Transverse colon (tissue), 4 donors: ENCODE measurements around the gene ATP6AP1. TPM values are rescaled to one million over a fixed set of nuclear protein-coding genes. Genes with fewer than 3 reads are reported as not detected.
"Not testable (repeated sequence)": the region's sequence is repeated elsewhere in the genome, so short reads cannot be mapped to it uniquely, and the experiment has no call there.

Experiments
- DNase-seq: peaks from one replicate; pipeline ENCODE4 v3.0.0-alpha.2; 2019
- H3K27ac ChIP-seq, 4 donors: fragments of 200-600 bp; sonication (generic); 2 replicates each; pipeline ENCODE4 v1.5.1; 2016 to 2018; ENCODE audit warnings: inconsistent platforms in 4 of 4
- H3K27me3 ChIP-seq: fragments of 200-600 bp; sonication (generic); 2 replicates; pipeline ENCODE4 v1.5.1; 2017; ENCODE audit warnings: inconsistent platforms
- H3K36me3 ChIP-seq, 4 donors: fragments of 200-600 bp; sonication (generic); 2 replicates each; pipeline ENCODE4 v1.5.1; 2017 to 2019; ENCODE audit warnings: inconsistent platforms in 4 of 4
- H3K4me1 ChIP-seq, 4 donors: fragments of 200-600 bp; sonication (generic); 2 replicates each; pipeline ENCODE4 v1.5.1; 2017 to 2020; ENCODE audit warnings: inconsistent platforms in 4 of 4
- H3K4me3 ChIP-seq, 4 donors: fragments of 200-600 bp; sonication (generic); 1 replicate in 1 of 4; 2 replicates in 3 of 4; pipeline versions ENCODE4 v1.5.1 to v1.6.1; 2017 to 2019; ENCODE audit warnings: inconsistent platforms in 4 of 4
- H3K9me3 ChIP-seq, 2 donors: fragments of 200-600 bp; sonication (generic); 2 replicates each; pipeline ENCODE4 v1.5.1; 2017 to 2019; ENCODE audit warnings: inconsistent platforms in 2 of 2
- CTCF ChIP-seq, 5 experiments: fragments of 200-600 bp in 3 of 5; fragments of 450-650 bp in 2 of 5; sonication (generic) in 3 of 5; IDR thresholded peaks; 1 replicate in 2 of 5; 2 replicates in 3 of 5; pipeline ENCODE4 v1.5.1; 2016 to 2017; ENCODE audit warnings: antibody characterized with exemption in 5 of 5, inconsistent platforms in 3 of 5, mild to moderate bottlenecking in 2 of 5, moderate library complexity in 1 of 5
- EP300 ChIP-seq: sonication (generic); formaldehyde crosslinking; IDR thresholded peaks from one replicate; pipeline ENCODE4 v1.6.1; 2017; ENCODE audit warnings: antibody characterized with exemption, low read depth
- POLR2A ChIP-seq: fragments of 450-650 bp; IDR thresholded peaks from one replicate; pipeline ENCODE4 v1.6.1; 2016; ENCODE audit warnings: antibody characterized with exemption, mild to moderate bottlenecking, moderate library complexity
- POLR2AphosphoS5 ChIP-seq, 3 donors: sonication (generic); formaldehyde crosslinking; IDR thresholded peaks; one replicate each; pipeline ENCODE4 v1.6.1; 2016; ENCODE audit warnings: antibody characterized with exemption in 3 of 3
- WGBS, 2 donors: methylation state at CpG; one replicate each; pipeline ENCODE4 v1.1.5; 2018; ENCODE audit warnings: low coverage in 1 of 2; 5-methylcytosine and 5-hydroxymethylcytosine counted together
- in situ Hi-C, 4 donors: fragments of 200-750 bp; cut with MboI; loops; one replicate each; pipeline versions ENCODE4 v1.15.0 to v1.15.1; 2017; ENCODE audit warnings: low sequenced_read_pairs in 3 of 4, low pct_ligation_motif_present in 1 of 4, low pct_unique_long_range_greater_than_20kb in 1 of 4
- intact Hi-C: fragments of 100-400 bp; cut with DNase I; formaldehyde crosslinking; loops from one replicate; pipeline ENCODE4 v1.15.1; 2023; ENCODE audit warnings: low total_unique reads
- total RNA-seq, 4 donors: library from RNA; depleted of rRNA; stranded (reverse); fragments of >200 nt; gene quantifications; one replicate each; pipeline ENCODE4 v1.1.0, GENCODE V29; 2016

Gene ATP6AP1
- total RNA-seq, 4 donors from 2014 or later = 26.5 to 118 (median 61.7) TPM

GRCh38 chrX:154399527-154400368 lies 28.7 kb upstream of the ATP6AP1 start:
- TF ChIP-seq POLR2A (no peak), CTCF (IDR thresholded peaks at IDR 0.05) (no peak), EP300 (no peak), POLR2AphosphoS5 (IDR thresholded peaks at IDR 0.05) (no peak)

GRCh38 chrX:154400369-154400817 lies 28.1 kb upstream of the ATP6AP1 start:
- H3K9me3 ChIP-seq, intact Hi-C loops, DNase-seq, H3K27me3 ChIP-seq: not testable (repeated sequence)
- peaks cover 0 to 10% (median 0%) of the 10 kb centered on the region in 4 donors for H3K36me3 ChIP-seq
- WGBS, 2 donors = 77% methylated on average over 6 of the region's 6 CpGs; no CpG with 5 or more reads in 1 of the 2 donors
- in situ Hi-C loops = loop anchor here in 3 of 4 donors (25.0 kb wide), 1 partner anchor 137 kb away; the partner anchor contains the start of genes G6PD (in 3 of the 3) and IKBKG (in 3 of the 3)
- H3K4me1 ChIP-seq = peaks cover 0 to 20% (median 8%) of the 10 kb centered on the region in 4 donors
- peak overlapping the region in 1 of 4 donors; percentile 84 for H3K4me3 ChIP-seq
- H3K27ac ChIP-seq = peak overlapping the region; percentile 97 to 99 (median 98)

More at GRCh38 chrX:154399527-154400368, 28.7 kb upstream of the ATP6AP1 start:
- Histone ChIP-seq H3K27ac (peak overlapping the region; percentile 97 to 99 (median 98)), H3K27me3 (no peaks in the 10 kb centered on the region), H3K36me3 (peaks cover 0 to 10% (median 0%) of the 10 kb centered on the region in 4 donors), H3K4me3 (peak overlapping the region; percentile 60 to 84 (median 67)), H3K9me3 (no peaks in the 10 kb centered on the region), H3K4me1 (peaks cover 0 to 20% (median 8%) of the 10 kb centered on the region in 4 donors)
- in situ Hi-C loops (loop anchor here in 3 of 4 donors (25.0 kb wide), 1 partner anchor 138 kb away; the partner anchor contains the start of genes G6PD (in 3 of the 3) and IKBKG (in 3 of the 3)), intact Hi-C loops (loop anchor here (5.0 kb wide), 1 partner anchor 47 kb away; no protein-coding TSS in a partner anchor)
- no peak for DNase-seq
- WGBS, 2 donors = 0 to 65% methylated on average over 1 to 14 of the region's 14 CpGs

GRCh38 chrX:154401045-154401799 lies 27.3 kb upstream of the ATP6AP1 start:
- Histone ChIP-seq H3K4me1 (peaks cover 0 to 20% (median 8%) of the 10 kb centered on the region in 4 donors), H3K36me3 (peaks cover 0 to 10% (median 0%) of the 10 kb centered on the region in 4 donors), H3K9me3 (no peaks in the 10 kb centered on the region), H3K27me3 (no peaks in the 10 kb centered on the region), H3K4me3 (no peak overlapping the region), H3K27ac (peak overlapping the region in 1 of 4 donors; percentile 97)
- intact Hi-C loops = no loop called here
- no peak for DNase-seq
- in situ Hi-C loops = loop anchor here in 3 of 4 donors (25.0 kb wide), 1 partner anchor 136 kb away; the partner anchor contains the start of genes G6PD (in 3 of the 3) and IKBKG (in 3 of the 3)
- TF ChIP-seq CTCF (IDR thresholded peaks at IDR 0.05) = no peak
- TF ChIP-seq POLR2AphosphoS5 (IDR thresholded peaks at IDR 0.05) = peak in 1 of 3 donors; percentile 30
- TF ChIP-seq EP300 = no peak
- TF ChIP-seq POLR2A = no peak
- 46% methylated on average over 6 of the region's 6 CpGs; no CpG with 5 or more reads in 1 of the 2 donors for WGBS, 2 donors

- intact Hi-C loops (no loop called here), in situ Hi-C loops (loop anchor here in 3 of 4 donors (25.0 kb wide), 1 partner anchor 135 kb away; the partner anchor contains the start of genes G6PD (in 3 of the 3) and IKBKG (in 3 of the 3))
- Histone ChIP-seq H3K27me3 (no peaks in the 10 kb centered on the region), H3K9me3 (no peaks in the 10 kb centered on the region), H3K36me3 (peaks cover 0 to 10% (median 0%) of the 10 kb centered on the region in 4 donors), H3K4me1 (peaks cover 0 to 16% (median 8%) of the 10 kb centered on the region in 4 donors), H3K4me3 (no peak overlapping the region), H3K27ac (peak overlapping the region in 1 of 4 donors; percentile 97)
- no peak for DNase-seq
- TF ChIP-seq EP300 (no peak), CTCF (IDR thresholded peaks at IDR 0.05) (no peak), POLR2A (no peak), POLR2AphosphoS5 (IDR thresholded peaks at IDR 0.05) (no peak)
- WGBS, 2 donors = 74% methylated on average over 6 of the region's 6 CpGs; no CpG with 5 or more reads in 1 of the 2 donors
Measured at GRCh38 chrX:154401918-154402621, 26.4 kb upstream of the ATP6AP1 start.
